GM19395 (cell line): ENCODE measurements around the gene PEMT.

Experiments used
- ATAC-seq: cut with Tn5 transposase; IDR thresholded peaks from one replicate; pipeline ENCODE4 v1.9.1; 2021; ENCODE audit warnings: mild to moderate bottlenecking, moderate library complexity; ENCODE audit not compliant: unreplicated experiment

The PEMT gene

GRCh38 chr17:17537311-17538099 is 54.0 kb downstream of the PEMT start:
- no peak for ATAC-seq

GRCh38 chr17:17536702-17537101 is 54.8 kb downstream of the PEMT start:
- no peak for ATAC-seq

GRCh38 chr17:17535957-17536356 is 55.6 kb downstream of the PEMT start:
- no peak for ATAC-seq

- no peak for ATAC-seq
These were observed 57.5 kb downstream of the PEMT start for GRCh38 chr17:17533901-17534441.

- ATAC-seq, result no peak
These were observed 58.5 kb downstream of the PEMT start for GRCh38 chr17:17532991-17533390.

GRCh38 chr17:17531156-17531555 is 60.4 kb downstream of the PEMT start:
- no peak for ATAC-seq

- ATAC-seq, result no peak
These were observed 62.5 kb downstream of the PEMT start for GRCh38 chr17:17528696-17529652.

- no peak for ATAC-seq
These were observed 63.5 kb downstream of the PEMT start for GRCh38 chr17:17527956-17528500.

- ATAC-seq, result no peak
These were observed 64.0 kb downstream of the PEMT start for GRCh38 chr17:17527534-17527933.

GRCh38 chr17:17526369-17526768 is 65.1 kb downstream of the PEMT start:
- no peak for ATAC-seq

- no peak for ATAC-seq
These were observed 65.6 kb downstream of the PEMT start for GRCh38 chr17:17525956-17526355.

- no peak for ATAC-seq
These were observed 66.2 kb downstream of the PEMT start for GRCh38 chr17:17525311-17525710.

GRCh38 chr17:17523731-17524490 is 67.6 kb downstream of the PEMT start:
- ATAC-seq, result no peak

- ATAC-seq, result no peak
These were observed 68.3 kb downstream of the PEMT start for GRCh38 chr17:17523001-17523730.

- no peak for ATAC-seq
These were observed 70.8 kb downstream of the PEMT start for GRCh38 chr17:17520599-17521232.

- no peak for ATAC-seq
These were observed 71.6 kb downstream of the PEMT start for GRCh38 chr17:17519886-17520285.

- no peak for ATAC-seq
These were observed 72.6 kb downstream of the PEMT start for GRCh38 chr17:17518951-17519350.

GRCh38 chr17:17518014-17518413 is 73.5 kb downstream of the PEMT start:
- no peak for ATAC-seq

- no peak for ATAC-seq
These were observed 74.4 kb downstream of the PEMT start for GRCh38 chr17:17516941-17517720.
